GM12878 (cell line): ENCODE measurements around the gene MYO1D. TPM values are rescaled to one million over a fixed set of nuclear protein-coding genes. Genes with fewer than 3 reads are reported as not detected.

Source experiments
- ATAC-seq: fragments of 200-7000 bp; cut with Tn5 transposase; 3 replicates; pipeline ENCODE4 v1.9.1; 2020; ENCODE audit warnings: mild to moderate bottlenecking, moderate library complexity
- BruUV-seq: library from RNA; stranded (reverse); fragments of 400-500 nt; replicated peaks from 2 replicates; lab custom pipeline; 2021; lab: Mats Ljungman, UMichigan
- CTCF ChIA-PET: fragments of 300-600 bp; sonication (Branson Sonifier 250); formaldehyde crosslinking; extraction: SDS; loops from one replicate; lab custom pipeline; 2021; ENCODE audit warnings: inconsistent platforms; lab: Yijun Ruan, JAX
- POLR2A ChIA-PET: fragments of 350-600 bp; formaldehyde crosslinking; extraction: SDS; loops from one replicate; lab custom pipeline; 2021; ENCODE audit warnings: inconsistent platforms; lab: Charles Lee
- RAD21 ChIA-PET: fragments of 300-600 bp; sonication (Branson Sonifier 250); formaldehyde crosslinking; loops from one replicate; lab custom pipeline; 2023; ENCODE audit warnings: antibody characterized with exemption; ENCODE audit not compliant: unreplicated experiment; lab: Charles Lee
- SMC1A ChIA-PET: fragments of 300-600 bp; sonication (Branson Sonifier 250); formaldehyde crosslinking; loops from one replicate; lab custom pipeline; 2023; ENCODE audit not compliant: unreplicated experiment, uncharacterized antibody; lab: Charles Lee
- DNase-seq: peaks from one replicate; pipeline ENCODE4 v3.0.0-alpha.2; 2011; ENCODE audit warnings: low read depth, low spot score
- FAIRE-seq: peaks from 3 replicates; lab custom pipeline; 2011; peaks lifted over from hg19 to GRCh38; lab: Jason Lieb, UNC
- H2AFZ ChIP-seq: 2 replicates; pipeline ENCODE4 v1.6.0; 2011; ENCODE audit warnings: low read depth, low read length, control low read depth; ENCODE audit not compliant: control insufficient read depth
- H3K27ac ChIP-seq: 2 replicates; pipeline ENCODE4 v1.5.1; 2011; ENCODE audit warnings: control low read depth; ENCODE audit not compliant: control insufficient read depth, insufficient read depth
- H3K27me3 ChIP-seq, 2 experiments: replicated peaks in 1 of 2; 2 replicates each; pipeline versions ENCODE4 v1.6.0 to v1.6.1; 2011; ENCODE audit warnings: low read length in 1 of 2; ENCODE audit not compliant: control insufficient read depth in 2 of 2, insufficient read depth in 2 of 2
- H3K36me3 ChIP-seq, 2 experiments: 2 replicates each; pipeline ENCODE4 v1.5.1; 2011; ENCODE audit warnings: low read length in 1 of 2; ENCODE audit not compliant: control insufficient read depth in 2 of 2, insufficient read depth in 2 of 2
- H3K4me1 ChIP-seq: 2 replicates; pipeline ENCODE4 v1.6.1; 2011; ENCODE audit warnings: mild to moderate bottlenecking, low read length, moderate library complexity, mixed read lengths; ENCODE audit not compliant: control insufficient read depth, insufficient read depth
- H3K4me2 ChIP-seq: 2 replicates; pipeline ENCODE4 v1.6.0; 2011; ENCODE audit warnings: control low read depth; ENCODE audit not compliant: control insufficient read depth, insufficient read depth
- H3K4me3 ChIP-seq: fragments of 200-600 bp; sonication (generic); 2 replicates; pipeline ENCODE4 v1.5.1; 2016
- H3K79me2 ChIP-seq: 2 replicates; pipeline ENCODE4 v1.6.0; 2011; ENCODE audit warnings: low read length; ENCODE audit not compliant: control insufficient read depth, insufficient read depth
- H3K9ac ChIP-seq: 2 replicates; pipeline ENCODE4 v1.8.0; 2011; ENCODE audit warnings: low read length, control low read depth, mixed read lengths; ENCODE audit not compliant: control insufficient read depth, insufficient read depth
- H3K9me3 ChIP-seq: replicated peaks from 3 replicates; pipeline ENCODE4 v1.5.1; 2011; ENCODE audit warnings: mild to moderate bottlenecking, low read length; ENCODE audit not compliant: control insufficient read depth, insufficient read depth
- H4K20me1 ChIP-seq: 2 replicates; pipeline ENCODE4 v1.6.0; 2011; ENCODE audit not compliant: control insufficient read depth, insufficient read depth
- BACH1 ChIP-seq: fragments of 450-650 bp; IDR thresholded peaks from 2 replicates; pipeline ENCODE4 v1.6.1; 2017; ENCODE audit warnings: mild to moderate bottlenecking, borderline replicate concordance
- CHD1 ChIP-seq: IDR thresholded peaks from 2 replicates; pipeline ENCODE4 v1.6.1; 2012; ENCODE audit warnings: low read depth, low read length, improper control_type of control experiment
- IKZF2 ChIP-seq, 2 experiments: fragments of 450-650 bp; IDR thresholded peaks; 2 replicates each; pipeline ENCODE4 v1.6.1; 2017; ENCODE audit warnings: mild to moderate bottlenecking in 2 of 2, moderate library complexity in 2 of 2
- KAT2A ChIP-seq: conservative IDR thresholded peaks from 2 replicates; pipeline ENCODE4 v1.6.1; 2011; ENCODE audit warnings: low read depth, low read length; ENCODE audit not compliant: control insufficient read depth
- NFIC ChIP-seq: IDR thresholded peaks from 2 replicates; pipeline ENCODE4 v1.6.1; 2012; ENCODE audit warnings: low read depth, mild to moderate bottlenecking, inconsistent platforms, low read length, moderate library complexity
- NRF1 ChIP-seq: conservative IDR thresholded peaks from 2 replicates; pipeline ENCODE4 v1.6.1; 2011; ENCODE audit warnings: mild to moderate bottlenecking, low read depth, low read length, improper control_type of control experiment
- RELA ChIP-seq: fragments of 450-650 bp; IDR thresholded peaks from 2 replicates; pipeline ENCODE4 v1.8.0; 2014; ENCODE audit warnings: borderline replicate concordance; ENCODE audit not compliant: partially characterized antibody
- SMAD5 ChIP-seq: IDR thresholded peaks from 2 replicates; pipeline ENCODE4 v1.6.1; 2016; ENCODE audit warnings: antibody characterized with exemption, low read depth
- ZSCAN29 ChIP-seq: fragments of 450-650 bp; IDR thresholded peaks from 2 replicates; pipeline ENCODE4 v1.6.1; 2017; ENCODE audit warnings: mild to moderate bottlenecking, moderate library complexity
- WGBS: methylation state at CpG from one replicate; pipeline ENCODE4 v1.1.6; 2016; ENCODE audit warnings: low lambda C conversion rate; ENCODE audit not compliant: insufficient replicate concordance, insufficient coverage; ENCODE audit errors: missing lambda C conversion rate; 5-methylcytosine and 5-hydroxymethylcytosine counted together
- in situ Hi-C: fragments of 300-500 bp; cut with MboI; formaldehyde crosslinking; loops from 9 replicates; pipeline ENCODE4 v1.14.3; 2018; ENCODE audit warnings: mixed read lengths
- intact Hi-C: fragments of 100-400 bp; cut with micrococcal nuclease; formaldehyde crosslinking; loops from one replicate; pipeline ENCODE4 v1.14.2; 2022; ENCODE audit not compliant: unreplicated experiment
- polyA plus RNA-seq, 11 experiments: library from polyadenylated mRNA; depleted of rRNA in 4 of 11; unstranded in 6 of 11; stranded (reverse) in 5 of 11; fragments of >200 nt; fragmentation: Nextera tagmentation in 4 of 11; fragmentation: Illumina TruSeq in 1 of 11; extraction: Ambion mirVana in 4 of 11; extraction: Trizol in 1 of 11; gene quantifications; 1 replicate in 1 of 11; 2 replicates in 10 of 11; pipeline versions ENCODE4 v1.2.1 to v1.2.3, GENCODE V29; 2011 to 2016; ENCODE audit warnings: inconsistent platforms in 2 of 11, missing spikeins in 2 of 11, low read depth in 1 of 11
- total RNA-seq, 4 experiments: library from RNA; depleted of rRNA in 3 of 4; stranded (reverse); fragments of >200 nt in 3 of 4; fragmentation: Illumina TruSeq in 1 of 4; extraction: Trizol in 1 of 4; gene quantifications; 2 replicates each; pipeline versions ENCODE4 v1.2.1 to v1.2.3, GENCODE V29; 2013 to 2021
- TF ChIP-seq, protein P1 (sequence below): IDR thresholded peaks from 2 replicates; pipeline ENCODE4 v1.6.1; 2011; ENCODE audit warnings: low read depth, mild to moderate bottlenecking, low read length, moderate library complexity, borderline replicate concordance; ENCODE audit errors: extremely low read depth
- TF ChIP-seq, protein P2 (sequence below): fragments of 450-650 bp; IDR thresholded peaks from 2 replicates; pipeline ENCODE4 v1.6.1; 2016; ENCODE audit warnings: mild to moderate bottlenecking, moderate library complexity, borderline replicate concordance
- TF ChIP-seq, protein P3 (sequence below): fragments of 450-650 bp; IDR thresholded peaks from 2 replicates; pipeline ENCODE4 v1.6.1; 2014; ENCODE audit warnings: mild to moderate bottlenecking
- TF ChIP-seq, protein P4 (sequence below): IDR thresholded peaks from 2 replicates; pipeline ENCODE4 v1.6.1; 2012; ENCODE audit warnings: low read depth, low read length, improper control_type of control experiment
- TF ChIP-seq, protein P5 (sequence below): fragments of 450-650 bp; IDR thresholded peaks from 2 replicates; pipeline ENCODE4 v1.6.1; 2017; ENCODE audit warnings: borderline replicate concordance

Gene MYO1D
- total and polyA plus RNA-seq, 10 of the 15 experiments (the other 5 are each of a cell fraction or from before 2014, with no cell fraction given): 1.8 to 37.7 (median 25.4) TPM

DNA sequence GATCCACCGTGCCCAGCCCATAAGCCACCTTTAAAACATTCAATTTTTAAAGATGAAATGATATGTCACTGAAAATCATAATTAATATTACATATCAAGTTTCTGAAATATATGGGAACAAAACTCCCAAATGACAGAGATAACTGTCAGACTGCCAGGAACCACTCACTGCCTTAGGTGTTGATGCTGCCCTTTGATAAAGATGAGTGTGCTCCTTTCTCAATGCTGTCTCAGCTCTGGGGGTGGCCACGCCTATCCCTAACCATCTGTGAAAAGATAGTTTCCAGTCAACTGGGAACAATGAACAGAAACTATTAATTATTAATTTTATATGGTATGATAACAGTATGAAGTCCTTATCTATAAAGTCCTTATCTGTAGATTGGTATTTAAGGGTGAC, 177.7 kb downstream of the MYO1D start:
- ChIA-PET CTCF (no interaction called here), RAD21 (no interaction called here), POLR2A (no interaction called here), SMC1A (no interaction called here)
- DNase-seq (no peak), FAIRE-seq (no peak), ATAC-seq (no peak)
- WGBS: 98% methylated on average over 2 of the region's 2 CpGs
- Histone ChIP-seq H3K4me2 (no peak overlapping the region), H3K79me2 (no peaks in the 10 kb centered on the region), H3K27ac (no peak overlapping the region), H3K27me3 (no peaks in the 10 kb centered on the region), H3K9ac (no peak overlapping the region), H3K36me3 (no peaks in the 10 kb centered on the region), H3K9me3 (no peaks in the 10 kb centered on the region), H3K4me1 (no peaks in the 10 kb centered on the region), H3K4me3 (no peak overlapping the region), H2AFZ (no peak overlapping the region), H4K20me1 (no peaks in the 10 kb centered on the region)
- no TSS peak for BruUV-seq
- in situ Hi-C loops: no loop called here
- intact Hi-C loops: no loop called here
- TF ChIP-seq NFIC: no peak
- TF ChIP-seq SMAD5: no peak
- TF ChIP-seq, protein P1, sequence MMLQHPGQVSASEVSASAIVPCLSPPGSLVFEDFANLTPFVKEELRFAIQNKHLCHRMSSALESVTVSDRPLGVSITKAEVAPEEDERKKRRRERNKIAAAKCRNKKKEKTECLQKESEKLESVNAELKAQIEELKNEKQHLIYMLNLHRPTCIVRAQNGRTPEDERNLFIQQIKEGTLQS: no peak
- no peak for TF ChIP-seq ZSCAN29
- no peak for TF ChIP-seq NRF1
- no peak for TF ChIP-seq CHD1
- TF ChIP-seq RELA: no peak
- TF ChIP-seq, protein P2, sequence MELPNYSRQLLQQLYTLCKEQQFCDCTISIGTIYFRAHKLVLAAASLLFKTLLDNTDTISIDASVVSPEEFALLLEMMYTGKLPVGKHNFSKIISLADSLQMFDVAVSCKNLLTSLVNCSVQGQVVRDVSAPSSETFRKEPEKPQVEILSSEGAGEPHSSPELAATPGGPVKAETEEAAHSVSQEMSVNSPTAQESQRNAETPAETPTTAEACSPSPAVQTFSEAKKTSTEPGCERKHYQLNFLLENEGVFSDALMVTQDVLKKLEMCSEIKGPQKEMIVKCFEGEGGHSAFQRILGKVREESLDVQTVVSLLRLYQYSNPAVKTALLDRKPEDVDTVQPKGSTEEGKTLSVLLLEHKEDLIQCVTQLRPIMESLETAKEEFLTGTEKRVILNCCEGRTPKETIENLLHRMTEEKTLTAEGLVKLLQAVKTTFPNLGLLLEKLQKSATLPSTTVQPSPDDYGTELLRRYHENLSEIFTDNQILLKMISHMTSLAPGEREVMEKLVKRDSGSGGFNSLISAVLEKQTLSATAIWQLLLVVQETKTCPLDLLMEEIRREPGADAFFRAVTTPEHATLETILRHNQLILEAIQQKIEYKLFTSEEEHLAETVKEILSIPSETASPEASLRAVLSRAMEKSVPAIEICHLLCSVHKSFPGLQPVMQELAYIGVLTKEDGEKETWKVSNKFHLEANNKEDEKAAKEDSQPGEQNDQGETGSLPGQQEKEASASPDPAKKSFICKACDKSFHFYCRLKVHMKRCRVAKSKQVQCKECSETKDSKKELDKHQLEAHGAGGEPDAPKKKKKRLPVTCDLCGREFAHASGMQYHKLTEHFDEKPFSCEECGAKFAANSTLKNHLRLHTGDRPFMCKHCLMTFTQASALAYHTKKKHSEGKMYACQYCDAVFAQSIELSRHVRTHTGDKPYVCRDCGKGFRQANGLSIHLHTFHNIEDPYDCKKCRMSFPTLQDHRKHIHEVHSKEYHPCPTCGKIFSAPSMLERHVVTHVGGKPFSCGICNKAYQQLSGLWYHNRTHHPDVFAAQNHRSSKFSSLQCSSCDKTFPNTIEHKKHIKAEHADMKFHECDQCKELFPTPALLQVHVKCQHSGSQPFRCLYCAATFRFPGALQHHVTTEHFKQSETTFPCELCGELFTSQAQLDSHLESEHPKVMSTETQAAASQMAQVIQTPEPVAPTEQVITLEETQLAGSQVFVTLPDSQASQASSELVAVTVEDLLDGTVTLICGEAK: no peak
- TF ChIP-seq IKZF2 (IDR thresholded peaks at IDR 0.05): no peak
- TF ChIP-seq, protein P3, sequence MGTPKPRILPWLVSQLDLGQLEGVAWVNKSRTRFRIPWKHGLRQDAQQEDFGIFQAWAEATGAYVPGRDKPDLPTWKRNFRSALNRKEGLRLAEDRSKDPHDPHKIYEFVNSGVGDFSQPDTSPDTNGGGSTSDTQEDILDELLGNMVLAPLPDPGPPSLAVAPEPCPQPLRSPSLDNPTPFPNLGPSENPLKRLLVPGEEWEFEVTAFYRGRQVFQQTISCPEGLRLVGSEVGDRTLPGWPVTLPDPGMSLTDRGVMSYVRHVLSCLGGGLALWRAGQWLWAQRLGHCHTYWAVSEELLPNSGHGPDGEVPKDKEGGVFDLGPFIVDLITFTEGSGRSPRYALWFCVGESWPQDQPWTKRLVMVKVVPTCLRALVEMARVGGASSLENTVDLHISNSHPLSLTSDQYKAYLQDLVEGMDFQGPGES: no peak
- no peak for TF ChIP-seq KAT2A
- TF ChIP-seq, protein P4, sequence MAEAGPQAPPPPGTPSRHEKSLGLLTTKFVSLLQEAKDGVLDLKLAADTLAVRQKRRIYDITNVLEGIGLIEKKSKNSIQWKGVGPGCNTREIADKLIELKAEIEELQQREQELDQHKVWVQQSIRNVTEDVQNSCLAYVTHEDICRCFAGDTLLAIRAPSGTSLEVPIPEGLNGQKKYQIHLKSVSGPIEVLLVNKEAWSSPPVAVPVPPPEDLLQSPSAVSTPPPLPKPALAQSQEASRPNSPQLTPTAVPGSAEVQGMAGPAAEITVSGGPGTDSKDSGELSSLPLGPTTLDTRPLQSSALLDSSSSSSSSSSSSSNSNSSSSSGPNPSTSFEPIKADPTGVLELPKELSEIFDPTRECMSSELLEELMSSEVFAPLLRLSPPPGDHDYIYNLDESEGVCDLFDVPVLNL: no peak
- TF ChIP-seq, protein P5, sequence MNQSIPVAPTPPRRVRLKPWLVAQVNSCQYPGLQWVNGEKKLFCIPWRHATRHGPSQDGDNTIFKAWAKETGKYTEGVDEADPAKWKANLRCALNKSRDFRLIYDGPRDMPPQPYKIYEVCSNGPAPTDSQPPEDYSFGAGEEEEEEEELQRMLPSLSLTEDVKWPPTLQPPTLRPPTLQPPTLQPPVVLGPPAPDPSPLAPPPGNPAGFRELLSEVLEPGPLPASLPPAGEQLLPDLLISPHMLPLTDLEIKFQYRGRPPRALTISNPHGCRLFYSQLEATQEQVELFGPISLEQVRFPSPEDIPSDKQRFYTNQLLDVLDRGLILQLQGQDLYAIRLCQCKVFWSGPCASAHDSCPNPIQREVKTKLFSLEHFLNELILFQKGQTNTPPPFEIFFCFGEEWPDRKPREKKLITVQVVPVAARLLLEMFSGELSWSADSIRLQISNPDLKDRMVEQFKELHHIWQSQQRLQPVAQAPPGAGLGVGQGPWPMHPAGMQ: no peak
- no peak for TF ChIP-seq BACH1
